Measurements from ENCODE around the gene SP100. TPM values are rescaled to one million over a fixed set of nuclear protein-coding genes. Genes with fewer than 3 reads are reported as not detected.

Gene SP100
- total RNA-seq, 2 donors from 2014 or later, result 0.11 to 0.70 TPM

DNA sequence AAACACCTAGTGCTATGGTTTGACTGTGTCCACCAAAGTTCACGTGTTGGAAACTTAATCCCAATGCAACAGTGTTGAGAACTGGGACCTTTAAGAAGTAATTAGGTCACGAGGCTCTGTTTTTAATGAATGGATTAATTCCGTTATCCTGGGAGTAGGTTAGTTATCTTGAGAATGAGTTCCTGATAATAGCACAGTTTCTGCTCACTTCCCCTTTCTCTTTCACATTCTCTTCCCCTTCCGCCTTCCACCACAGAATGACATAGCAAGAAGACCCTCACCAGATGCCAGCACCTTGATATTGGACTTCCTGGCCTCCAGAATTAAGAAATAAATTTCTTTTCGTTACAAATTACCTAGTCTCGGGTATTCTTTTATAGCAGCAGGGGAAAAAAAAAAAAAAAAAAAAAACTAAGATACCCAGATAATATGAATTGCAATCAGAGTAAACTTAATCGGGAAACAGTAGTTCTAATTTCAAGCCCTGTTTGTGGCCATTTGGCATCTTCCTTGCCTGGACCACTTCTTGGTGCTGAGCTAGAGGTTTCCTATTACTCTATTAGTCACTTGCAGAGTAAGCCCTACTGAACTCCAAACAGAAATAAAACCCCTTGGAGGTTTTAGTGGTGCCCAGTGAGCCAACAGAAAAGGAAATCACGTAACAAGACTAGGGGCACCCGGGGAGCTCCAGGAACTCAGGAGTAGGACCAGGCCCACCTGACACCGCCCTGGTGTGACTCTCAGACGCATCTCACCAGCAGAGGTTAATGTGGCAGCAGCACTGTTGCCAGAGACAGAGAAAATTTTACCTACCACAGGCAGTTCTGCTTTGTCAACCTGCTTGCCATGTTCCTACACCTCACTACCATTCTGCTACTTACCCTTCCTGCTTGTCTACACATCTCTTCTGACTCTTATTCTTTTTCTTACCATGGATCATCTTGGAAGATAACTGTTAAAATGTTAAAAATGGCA, 149.1 kb downstream of the SP100 start:
- H3K9me3 Mint-ChIP-seq, result peaks cover 10% of the 10 kb centered on the region
- Histone ChIP-seq H3K36me3 (ENCODE audit: control insufficient read depth, insufficient read depth, low read length) (no peaks in the 10 kb centered on the region), H3K9ac (ENCODE audit: extremely low read depth, low read length, poor library complexity, severe bottlenecking) (no peak overlapping the region), H3K27ac (ENCODE audit: low read depth, low read length) (no peak overlapping the region), H3K4me3 (ENCODE audit: low read length) (no peak overlapping the region), H3K9me3 (ENCODE audit: control insufficient read depth, low read length) (no peaks in the 10 kb centered on the region), H3K27me3 (ENCODE audit: control insufficient read depth, insufficient read depth, low read length, poor library complexity, severe bottlenecking) (no peaks in the 10 kb centered on the region), H3K4me1 (ENCODE audit: control insufficient read depth, insufficient read depth, low read length) (no peaks in the 10 kb centered on the region)
- H3K4me3 Mint-ChIP-seq, result no peak overlapping the region
- DNase-seq, result no peak
- no peaks in the 10 kb centered on the region for H3K27me3 Mint-ChIP-seq (ENCODE audit: insufficient read depth)
- H3K36me3 Mint-ChIP-seq (ENCODE audit: low read depth), result no peaks in the 10 kb centered on the region
- 88 to 89% methylated on average over 6 to 11 of the region's 11 CpGs for WGBS, 2 experiments (ENCODE audit: insufficient coverage in 1 of 2, insufficient read length in 1 of 2)
- TF ChIP-seq CTCF (conservative IDR thresholded peaks at IDR 0.05), result no peak
- H3K4me1 Mint-ChIP-seq, result no peaks in the 10 kb centered on the region
- H3K27ac Mint-ChIP-seq, result no peak overlapping the region

DNA sequence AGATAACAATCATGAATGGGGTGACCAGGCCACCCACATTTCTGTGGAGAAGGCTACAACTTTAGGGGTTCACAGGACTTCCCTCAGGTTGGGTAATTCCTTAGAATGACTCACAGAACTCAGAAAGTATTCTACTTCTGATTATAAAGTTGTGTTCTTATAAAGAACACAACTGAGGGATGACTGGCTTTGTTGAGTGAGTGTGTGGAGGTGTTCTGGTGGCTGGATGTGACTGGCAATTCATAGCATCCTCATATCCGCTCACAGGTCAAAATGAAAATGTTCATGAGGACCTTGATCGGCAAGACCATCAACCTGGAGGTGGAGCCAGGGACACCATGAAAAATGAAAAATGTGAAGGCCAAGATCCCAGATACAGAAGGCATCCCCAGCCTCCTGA, 153.3 kb downstream of the SP100 start:
- WGBS, 2 experiments (ENCODE audit: insufficient coverage in 1 of 2, insufficient read length in 1 of 2), result 94 to 100% methylated on average over 2 of the region's 2 CpGs
- DNase-seq, result no peak
- Mint-ChIP-seq H3K36me3 (ENCODE audit: low read depth) (peaks cover 2% of the 10 kb centered on the region), H3K9me3 (peaks cover 46% of the 10 kb centered on the region), H3K4me3 (no peak overlapping the region), H3K27me3 (ENCODE audit: insufficient read depth) (no peaks in the 10 kb centered on the region), H3K27ac (no peak overlapping the region), H3K4me1 (no peaks in the 10 kb centered on the region)
- Histone ChIP-seq H3K27ac (ENCODE audit: low read depth, low read length) (no peak overlapping the region), H3K4me1 (ENCODE audit: control insufficient read depth, insufficient read depth, low read length) (no peaks in the 10 kb centered on the region), H3K4me3 (ENCODE audit: low read length) (no peak overlapping the region), H3K9me3 (ENCODE audit: control insufficient read depth, low read length) (peaks cover 7% of the 10 kb centered on the region), H3K9ac (ENCODE audit: extremely low read depth, low read length, poor library complexity, severe bottlenecking) (no peak overlapping the region), H3K36me3 (ENCODE audit: control insufficient read depth, insufficient read depth, low read length) (no peaks in the 10 kb centered on the region), H3K27me3 (ENCODE audit: control insufficient read depth, insufficient read depth, low read length, poor library complexity, severe bottlenecking) (no peaks in the 10 kb centered on the region)
- TF ChIP-seq CTCF (conservative IDR thresholded peaks at IDR 0.05), result no peak

- 91% methylated on average over 1 of the region's 1 CpG; no CpG with 5 or more reads in 1 of the 2 experiments for WGBS, 2 experiments (ENCODE audit: insufficient coverage in 1 of 2, insufficient read length in 1 of 2)
Observed at GRCh38 chr2:230570987-230571386, 155.0 kb downstream of the SP100 start.

More at GRCh38 chr2:230570987-230571386, 155.0 kb downstream of the SP100 start:
- DNase-seq, result no peak
- H3K27me3 Mint-ChIP-seq (ENCODE audit: insufficient read depth), result no peaks in the 10 kb centered on the region
- H3K36me3 Mint-ChIP-seq (ENCODE audit: low read depth), result peaks cover 2% of the 10 kb centered on the region
- no peak overlapping the region for H3K27ac ChIP-seq (ENCODE audit: low read depth, low read length)
- H3K9me3 ChIP-seq (ENCODE audit: control insufficient read depth, low read length), result peaks cover 7% of the 10 kb centered on the region
- H3K4me3 Mint-ChIP-seq, result no peak overlapping the region
- H3K4me1 Mint-ChIP-seq, result no peaks in the 10 kb centered on the region
- H3K27me3 ChIP-seq (ENCODE audit: control insufficient read depth, insufficient read depth, low read length, poor library complexity, severe bottlenecking), result no peaks in the 10 kb centered on the region
- no peak overlapping the region for H3K4me3 ChIP-seq (ENCODE audit: low read length)
- no peaks in the 10 kb centered on the region for H3K4me1 ChIP-seq (ENCODE audit: control insufficient read depth, insufficient read depth, low read length)
- no peak overlapping the region for H3K9ac ChIP-seq (ENCODE audit: extremely low read depth, low read length, poor library complexity, severe bottlenecking)
- H3K36me3 ChIP-seq (ENCODE audit: control insufficient read depth, insufficient read depth, low read length), result no peaks in the 10 kb centered on the region
- H3K9me3 Mint-ChIP-seq, result peaks cover 50% of the 10 kb centered on the region
- H3K27ac Mint-ChIP-seq, result no peak overlapping the region
- no peak for TF ChIP-seq CTCF (conservative IDR thresholded peaks at IDR 0.05)

Measured in endodermal cell (in vitro differentiated cells).